HFFc6 (cell line): ENCODE measurements around the gene ARHGAP24. TPM values are rescaled to one million over a fixed set of nuclear protein-coding genes. Genes with fewer than 3 reads are reported as not detected.

Experiments used
- DNase-seq: peaks from one replicate; pipeline ENCODE4 v3.0.0-alpha.2; 2018
- H3K27ac Mint-ChIP-seq: 2 replicates; pipeline ENCODE4 v1.8.0; 2020; ENCODE audit warnings: mild to moderate bottlenecking, mixed read lengths
- H3K27me3 Mint-ChIP-seq: 2 replicates; pipeline ENCODE4 v1.8.0; 2021; ENCODE audit warnings: mild to moderate bottlenecking, moderate library complexity, mixed read lengths; ENCODE audit not compliant: insufficient read depth
- H3K36me3 Mint-ChIP-seq: 2 replicates; pipeline ENCODE4 v1.8.0; 2021; ENCODE audit warnings: low read depth, mixed read lengths
- H3K4me1 Mint-ChIP-seq: 2 replicates; pipeline ENCODE4 v1.8.0; 2020; ENCODE audit warnings: low read depth, mixed read lengths
- H3K4me3 Mint-ChIP-seq: 2 replicates; pipeline ENCODE4 v1.8.0; 2020; ENCODE audit warnings: mild to moderate bottlenecking, moderate library complexity, mixed read lengths
- H3K9me3 Mint-ChIP-seq: 2 replicates; pipeline ENCODE4 v1.8.0; 2020; ENCODE audit warnings: mild to moderate bottlenecking, mixed read lengths
- CTCF ChIP-seq: fragments of 200-600 bp; sonication (generic); IDR thresholded peaks from 2 replicates; pipeline ENCODE4 v1.5.0; 2021; ENCODE audit warnings: antibody characterized with exemption, mild to moderate bottlenecking
- total RNA-seq, 6 experiments: library from RNA; stranded (reverse); fragmentation: NEBNext Ultra II Directional; extraction: Animal tissue kit (Norgen Biotek cat#: 25700); gene quantifications; 2 replicates in 1 of 6; 3 replicates in 5 of 6; pipeline ENCODE4 v1.2.3, GENCODE V29; 2021

ARHGAP24 gene
- total RNA-seq, 6 experiments from 2014 or later, result 13.6 to 28.3 (median 15.2) TPM

GRCh38 chr4:85928775-85929591, 454.0 kb downstream of the ARHGAP24 start:
- Mint-ChIP-seq H3K27ac (peak overlapping the region; percentile 93), H3K27me3 (no peaks in the 10 kb centered on the region), H3K4me3 (peak overlapping the region; percentile 68), H3K36me3 (no peaks in the 10 kb centered on the region), H3K4me1 (peaks cover 70% of the 10 kb centered on the region), H3K9me3 (no peaks in the 10 kb centered on the region)
- TF ChIP-seq CTCF, result no peak
- peak; percentile 84 for DNase-seq

- H3K27me3 Mint-ChIP-seq, result no peaks in the 10 kb centered on the region
- peak overlapping the region; percentile 23; the same call in 1 of the 2 replicates for H3K4me3 Mint-ChIP-seq
- no peaks in the 10 kb centered on the region for H3K9me3 Mint-ChIP-seq
- TF ChIP-seq CTCF, result no peak
- peak overlapping the region; percentile 21; the same call in 1 of the 2 replicates for H3K27ac Mint-ChIP-seq
- H3K4me1 Mint-ChIP-seq, result peaks cover 73% of the 10 kb centered on the region
- DNase-seq, result no peak
- no peaks in the 10 kb centered on the region for H3K36me3 Mint-ChIP-seq
Observed at GRCh38 chr4:85929961-85930665, 455.2 kb downstream of the ARHGAP24 start.

- DNase-seq, result peak; percentile 53
- Mint-ChIP-seq H3K27me3 (no peaks in the 10 kb centered on the region), H3K4me3 (peak overlapping the region; percentile 79), H3K36me3 (no peaks in the 10 kb centered on the region), H3K4me1 (peaks cover 65% of the 10 kb centered on the region), H3K27ac (peak overlapping the region; percentile 87), H3K9me3 (no peaks in the 10 kb centered on the region)
- no peak for TF ChIP-seq CTCF
Observed at GRCh38 chr4:85932500-85933290, 457.7 kb downstream of the ARHGAP24 start.

- H3K36me3 Mint-ChIP-seq, result no peaks in the 10 kb centered on the region
- no peaks in the 10 kb centered on the region for H3K27me3 Mint-ChIP-seq
- no peak for TF ChIP-seq CTCF
- peak overlapping the region; percentile 87 for H3K27ac Mint-ChIP-seq
- no peaks in the 10 kb centered on the region for H3K9me3 Mint-ChIP-seq
- H3K4me1 Mint-ChIP-seq, result peaks cover 59% of the 10 kb centered on the region
- peak overlapping the region; percentile 79 for H3K4me3 Mint-ChIP-seq
- no peak for DNase-seq
Observed at GRCh38 chr4:85933291-85933640, 458.3 kb downstream of the ARHGAP24 start.

- DNase-seq, result no peak
- Mint-ChIP-seq H3K9me3 (no peaks in the 10 kb centered on the region), H3K4me3 (no peak overlapping the region), H3K27ac (no peak overlapping the region), H3K4me1 (peaks cover 26% of the 10 kb centered on the region), H3K36me3 (no peaks in the 10 kb centered on the region), H3K27me3 (no peaks in the 10 kb centered on the region)
- no peak for TF ChIP-seq CTCF
Observed at GRCh38 chr4:85937507-85937906, 462.6 kb downstream of the ARHGAP24 start.
